ENCODE results near the gene PEX14. TPM values are rescaled to one million over a fixed set of nuclear protein-coding genes. Genes with fewer than 3 reads are reported as not detected.

Gene PEX14
- total RNA-seq, 1 donor from 2014 or later: 31.4 TPM

GRCh38 chr1:10490286-10490970, 15.7 kb downstream of the PEX14 start:
- Mint-ChIP-seq H3K36me3 (peaks cover 14% of the 10 kb centered on the region), H3K27ac (no peak overlapping the region), H3K4me3 (no peak overlapping the region), H3K9me3 (no peaks in the 10 kb centered on the region), H3K4me1 (peaks cover 21% of the 10 kb centered on the region), H3K27me3 (ENCODE audit: low read depth) (no peaks in the 10 kb centered on the region)
- no peak for DNase-seq (ENCODE audit: low spot score in 2 of 2, unreplicated experiment in 2 of 2)
- TF ChIP-seq CTCF (IDR thresholded peaks at IDR 0.05; ENCODE audit: unreplicated experiment): no peak

- peaks cover 31% of the 10 kb centered on the region for H3K4me1 Mint-ChIP-seq
- TF ChIP-seq CTCF (IDR thresholded peaks at IDR 0.05; ENCODE audit: unreplicated experiment): no peak
- H3K27ac Mint-ChIP-seq: peak overlapping the region; percentile 98
- H3K36me3 Mint-ChIP-seq: peaks cover 4% of the 10 kb centered on the region
- no peak for DNase-seq (ENCODE audit: low spot score in 2 of 2, unreplicated experiment in 2 of 2)
- H3K27me3 Mint-ChIP-seq (ENCODE audit: low read depth): no peaks in the 10 kb centered on the region
- H3K4me3 Mint-ChIP-seq: no peak overlapping the region
- H3K9me3 Mint-ChIP-seq: no peaks in the 10 kb centered on the region
Observed at GRCh38 chr1:10494418-10494753, 19.6 kb downstream of the PEX14 start.

- TF ChIP-seq CTCF (IDR thresholded peaks at IDR 0.05; ENCODE audit: unreplicated experiment): peak; percentile 99
- Mint-ChIP-seq H3K27me3 (ENCODE audit: low read depth) (no peaks in the 10 kb centered on the region), H3K27ac (peak overlapping the region; percentile 98), H3K36me3 (no peaks in the 10 kb centered on the region), H3K4me1 (peaks cover 26% of the 10 kb centered on the region), H3K4me3 (peak overlapping the region; percentile 55), H3K9me3 (no peaks in the 10 kb centered on the region)
- DNase-seq (ENCODE audit: low spot score in 2 of 2, unreplicated experiment in 2 of 2): peak; percentile 53 to 90
Observed at GRCh38 chr1:10494754-10495474, 20.2 kb downstream of the PEX14 start.

- peaks cover 25% of the 10 kb centered on the region for H3K4me1 Mint-ChIP-seq
- H3K27ac Mint-ChIP-seq: peak overlapping the region; percentile 98
- peak overlapping the region; percentile 55 for H3K4me3 Mint-ChIP-seq
- no peaks in the 10 kb centered on the region for H3K36me3 Mint-ChIP-seq
- no peak for TF ChIP-seq CTCF (IDR thresholded peaks at IDR 0.05; ENCODE audit: unreplicated experiment)
- no peaks in the 10 kb centered on the region for H3K9me3 Mint-ChIP-seq
- DNase-seq (ENCODE audit: low spot score in 2 of 2, unreplicated experiment in 2 of 2): no peak
- no peaks in the 10 kb centered on the region for H3K27me3 Mint-ChIP-seq (ENCODE audit: low read depth)
Observed at GRCh38 chr1:10495475-10495817, 20.7 kb downstream of the PEX14 start.

- Mint-ChIP-seq H3K4me3 (no peak overlapping the region), H3K9me3 (no peaks in the 10 kb centered on the region), H3K4me1 (peaks cover 25% of the 10 kb centered on the region), H3K27ac (peak overlapping the region; percentile 98), H3K27me3 (ENCODE audit: low read depth) (no peaks in the 10 kb centered on the region), H3K36me3 (no peaks in the 10 kb centered on the region)
- DNase-seq (ENCODE audit: low spot score in 2 of 2, unreplicated experiment in 2 of 2): peak; percentile 40 to 50
- TF ChIP-seq CTCF (IDR thresholded peaks at IDR 0.05; ENCODE audit: unreplicated experiment): no peak
Observed at GRCh38 chr1:10495952-10496351, 21.2 kb downstream of the PEX14 start.

Measured in mesothelial cell of epicardium (in vitro differentiated cells).